GM06990 (cell line): ENCODE results near the gene FBXO15.

Source experiments
- DNase-seq: peaks from one replicate; pipeline ENCODE4 v3.0.0-alpha.2; 2011; ENCODE audit not compliant: insufficient read length; ENCODE audit errors: extremely low read depth
- H3K27me3 ChIP-seq: replicated peaks from 2 replicates; pipeline ENCODE4 v1.6.0; 2011; ENCODE audit warnings: low read length; ENCODE audit not compliant: control insufficient read depth, insufficient read depth
- H3K36me3 ChIP-seq: 2 replicates; pipeline ENCODE4 v1.5.1; 2011; ENCODE audit warnings: low read length; ENCODE audit not compliant: control insufficient read depth, insufficient read depth
- H3K4me3 ChIP-seq: replicated peaks from 2 replicates; pipeline ENCODE4 v1.5.1; 2011; ENCODE audit warnings: low read depth, mild to moderate bottlenecking, control low read depth, low read length
- TF ChIP-seq, protein P1 (sequence below): IDR thresholded peaks from 2 replicates; pipeline ENCODE4 v1.5.1; 2011; ENCODE audit warnings: low read length, control low read depth, mild to moderate bottlenecking, inconsistent platforms; ENCODE audit not compliant: insufficient read depth, poor library complexity, severe bottlenecking

FBXO15 gene

GRCh38 chr18:74029161-74029560 lies 118.5 kb downstream of the FBXO15 start:
- no peak for DNase-seq
- H3K27me3 ChIP-seq = no peaks in the 10 kb centered on the region
- no peak overlapping the region for H3K4me3 ChIP-seq
- no peaks in the 10 kb centered on the region for H3K36me3 ChIP-seq
- TF ChIP-seq, protein P1, sequence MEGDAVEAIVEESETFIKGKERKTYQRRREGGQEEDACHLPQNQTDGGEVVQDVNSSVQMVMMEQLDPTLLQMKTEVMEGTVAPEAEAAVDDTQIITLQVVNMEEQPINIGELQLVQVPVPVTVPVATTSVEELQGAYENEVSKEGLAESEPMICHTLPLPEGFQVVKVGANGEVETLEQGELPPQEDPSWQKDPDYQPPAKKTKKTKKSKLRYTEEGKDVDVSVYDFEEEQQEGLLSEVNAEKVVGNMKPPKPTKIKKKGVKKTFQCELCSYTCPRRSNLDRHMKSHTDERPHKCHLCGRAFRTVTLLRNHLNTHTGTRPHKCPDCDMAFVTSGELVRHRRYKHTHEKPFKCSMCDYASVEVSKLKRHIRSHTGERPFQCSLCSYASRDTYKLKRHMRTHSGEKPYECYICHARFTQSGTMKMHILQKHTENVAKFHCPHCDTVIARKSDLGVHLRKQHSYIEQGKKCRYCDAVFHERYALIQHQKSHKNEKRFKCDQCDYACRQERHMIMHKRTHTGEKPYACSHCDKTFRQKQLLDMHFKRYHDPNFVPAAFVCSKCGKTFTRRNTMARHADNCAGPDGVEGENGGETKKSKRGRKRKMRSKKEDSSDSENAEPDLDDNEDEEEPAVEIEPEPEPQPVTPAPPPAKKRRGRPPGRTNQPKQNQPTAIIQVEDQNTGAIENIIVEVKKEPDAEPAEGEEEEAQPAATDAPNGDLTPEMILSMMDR = no peak
